Caki2 (cell line): ENCODE data around the gene MAP1B. TPM values are rescaled to one million over a fixed set of nuclear protein-coding genes. Genes with fewer than 3 reads are reported as not detected.
A peak's percentile ranks its signal among the peaks of the same experiment; 100 is the strongest.
"Not testable (repeated sequence)": the region's sequence is repeated elsewhere in the genome, so short reads cannot be mapped to it uniquely, and the experiment has no call there.

Experiments used
- DNase-seq: peaks from one replicate; pipeline ENCODE4 v3.0.0-alpha.2; 2015; ENCODE audit warnings: low read depth
- in situ Hi-C: cut with HindIII; loops from 2 replicates; pipeline ENCODE4 v1.10.0; 2016; ENCODE audit warnings: low sequenced_read_pairs, low pct_unique_long_range_greater_than_20kb, mixed read lengths
- total RNA-seq: library from RNA; depleted of rRNA; stranded (reverse); fragments of >200 nt; shearing (Covaris generic); gene quantifications from 2 replicates; pipeline ENCODE4 v1.2.3, GENCODE V29; 2014; ENCODE audit warnings: low replicate concordance

MAP1B gene
- total RNA-seq, 1 experiment from 2014 or later, result 80.1 TPM

- in situ Hi-C loops, result no loop called here
- no peak for DNase-seq
These were observed 43.9 kb downstream of the MAP1B start for GRCh38 chr5:72151169-72151568.

- no peak for DNase-seq
- in situ Hi-C loops, result no loop called here
These were observed 44.4 kb downstream of the MAP1B start for GRCh38 chr5:72151646-72152045.

GRCh38 chr5:72152545-72152944 lies 45.3 kb downstream of the MAP1B start:
- no peak for DNase-seq
- in situ Hi-C loops, result no loop called here

- no peak for DNase-seq
- in situ Hi-C loops, result no loop called here
These were observed 46.3 kb downstream of the MAP1B start for GRCh38 chr5:72153551-72153950.

- in situ Hi-C loops, result no loop called here
- no peak for DNase-seq
These were observed 46.9 kb downstream of the MAP1B start for GRCh38 chr5:72154076-72154756.

GRCh38 chr5:72156946-72157624 lies 49.8 kb downstream of the MAP1B start:
- peak; percentile 33 for DNase-seq
- in situ Hi-C loops, result no loop called here

GRCh38 chr5:72157625-72157962 lies 50.3 kb downstream of the MAP1B start:
- no peak for DNase-seq

GRCh38 chr5:72159501-72159911 lies 52.2 kb downstream of the MAP1B start:
- in situ Hi-C loops, result no loop called here
- DNase-seq, result no peak

More at GRCh38 chr5:72157625-72157962, 50.3 kb downstream of the MAP1B start:
- in situ Hi-C loops, result no loop called here

GRCh38 chr5:72160329-72160728 lies 53.1 kb downstream of the MAP1B start:
- in situ Hi-C loops, result no loop called here
- no peak for DNase-seq

- no peak for DNase-seq
- in situ Hi-C loops, result no loop called here
These were observed 53.7 kb downstream of the MAP1B start for GRCh38 chr5:72160959-72161358.

GRCh38 chr5:72161951-72162350 lies 54.7 kb downstream of the MAP1B start:
- in situ Hi-C loops, result no loop called here

GRCh38 chr5:72163349-72163983 lies 56.2 kb downstream of the MAP1B start:
- no peak for DNase-seq
- in situ Hi-C loops, result no loop called here

More at GRCh38 chr5:72161951-72162350, 54.7 kb downstream of the MAP1B start:
- DNase-seq, result no peak

- DNase-seq, result peak; percentile 10
- in situ Hi-C loops, result no loop called here
These were observed 59.0 kb downstream of the MAP1B start for GRCh38 chr5:72166070-72166979.

GRCh38 chr5:72167257-72167656 lies 60.0 kb downstream of the MAP1B start:
- DNase-seq, result no peak
- in situ Hi-C loops, result no loop called here

- DNase-seq, result no peak
- in situ Hi-C loops, result no loop called here
These were observed 60.5 kb downstream of the MAP1B start for GRCh38 chr5:72167804-72168203.

GRCh38 chr5:72170101-72170500 lies 62.8 kb downstream of the MAP1B start:
- in situ Hi-C loops, result no loop called here
- DNase-seq, result no peak

- DNase-seq, in situ Hi-C loops: not testable (repeated sequence)
These were observed 63.9 kb downstream of the MAP1B start for GRCh38 chr5:72171181-72171580.

GRCh38 chr5:72171667-72172066 lies 64.4 kb downstream of the MAP1B start:
- in situ Hi-C loops, result no loop called here
- DNase-seq, result no peak

GRCh38 chr5:72172786-72173185 lies 65.5 kb downstream of the MAP1B start:
- DNase-seq, result no peak
- in situ Hi-C loops, result no loop called here
